ENCODE measurements around the gene STXBP6.

GRCh38 chr14:24937300-24937699 lies 112.6 kb downstream of the STXBP6 start:
- TF ChIP-seq ZBTB7B (CRISPR knock-in tag; IDR thresholded peaks at IDR 0.05) (no peak), REPIN1 (CRISPR knock-in tag; IDR thresholded peaks at IDR 0.05; ENCODE audit: borderline replicate concordance, low read depth) (no peak)
- TF ChIP-seq, protein P1, sequence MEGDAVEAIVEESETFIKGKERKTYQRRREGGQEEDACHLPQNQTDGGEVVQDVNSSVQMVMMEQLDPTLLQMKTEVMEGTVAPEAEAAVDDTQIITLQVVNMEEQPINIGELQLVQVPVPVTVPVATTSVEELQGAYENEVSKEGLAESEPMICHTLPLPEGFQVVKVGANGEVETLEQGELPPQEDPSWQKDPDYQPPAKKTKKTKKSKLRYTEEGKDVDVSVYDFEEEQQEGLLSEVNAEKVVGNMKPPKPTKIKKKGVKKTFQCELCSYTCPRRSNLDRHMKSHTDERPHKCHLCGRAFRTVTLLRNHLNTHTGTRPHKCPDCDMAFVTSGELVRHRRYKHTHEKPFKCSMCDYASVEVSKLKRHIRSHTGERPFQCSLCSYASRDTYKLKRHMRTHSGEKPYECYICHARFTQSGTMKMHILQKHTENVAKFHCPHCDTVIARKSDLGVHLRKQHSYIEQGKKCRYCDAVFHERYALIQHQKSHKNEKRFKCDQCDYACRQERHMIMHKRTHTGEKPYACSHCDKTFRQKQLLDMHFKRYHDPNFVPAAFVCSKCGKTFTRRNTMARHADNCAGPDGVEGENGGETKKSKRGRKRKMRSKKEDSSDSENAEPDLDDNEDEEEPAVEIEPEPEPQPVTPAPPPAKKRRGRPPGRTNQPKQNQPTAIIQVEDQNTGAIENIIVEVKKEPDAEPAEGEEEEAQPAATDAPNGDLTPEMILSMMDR (CRISPR knock-in tag; IDR thresholded peaks at IDR 0.05) = no peak

Data from HepG2 (cell line).